NCI-H2029 treated with DMSO at 0.1 percent for 48 hours (cell line): Measurements from ENCODE around the gene IL6R.

ENCODE experiments used
- DNase-seq: peaks from one replicate; lab custom pipeline; 2025; lab: John Stamatoyannopoulos, UW

IL6R gene

DNA sequence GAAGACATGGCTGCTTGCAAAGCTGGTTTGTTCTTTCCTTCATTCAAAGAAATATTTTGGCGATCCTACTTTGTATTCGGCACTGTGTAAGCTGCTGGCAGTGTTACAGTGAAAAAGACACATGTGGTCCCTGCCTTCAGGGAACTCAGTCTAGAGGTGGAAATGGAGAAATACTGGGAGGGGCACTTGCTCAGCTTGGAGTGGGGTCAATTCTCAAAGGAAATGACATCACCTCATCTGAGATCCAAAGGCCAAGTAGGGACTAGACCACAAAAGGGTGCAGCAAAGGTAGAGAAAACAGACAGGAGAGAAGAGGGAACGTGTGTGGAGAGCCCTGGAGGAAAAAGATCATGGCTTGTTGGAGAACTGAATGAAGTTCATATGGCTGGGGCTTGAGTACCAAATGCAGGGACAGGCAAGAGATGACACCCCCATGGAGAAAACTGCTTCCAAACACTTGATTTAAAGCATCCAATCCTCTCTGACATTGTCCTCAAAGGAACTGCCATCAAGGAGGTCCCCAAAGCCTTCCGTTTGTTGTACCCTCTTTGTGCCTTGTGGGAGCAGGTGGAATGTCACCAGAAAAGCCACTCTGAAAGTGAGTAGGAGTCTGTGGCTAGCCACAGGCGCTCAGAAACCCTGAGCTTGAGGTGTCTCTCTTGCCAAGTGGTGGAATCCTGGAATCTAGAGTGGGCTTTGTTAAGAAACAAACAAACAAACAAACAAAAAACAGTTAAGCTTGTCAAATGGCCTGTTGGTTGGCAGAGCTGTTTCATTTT is 48.6 kb downstream of the IL6R start:
- no peak for DNase-seq

DNA sequence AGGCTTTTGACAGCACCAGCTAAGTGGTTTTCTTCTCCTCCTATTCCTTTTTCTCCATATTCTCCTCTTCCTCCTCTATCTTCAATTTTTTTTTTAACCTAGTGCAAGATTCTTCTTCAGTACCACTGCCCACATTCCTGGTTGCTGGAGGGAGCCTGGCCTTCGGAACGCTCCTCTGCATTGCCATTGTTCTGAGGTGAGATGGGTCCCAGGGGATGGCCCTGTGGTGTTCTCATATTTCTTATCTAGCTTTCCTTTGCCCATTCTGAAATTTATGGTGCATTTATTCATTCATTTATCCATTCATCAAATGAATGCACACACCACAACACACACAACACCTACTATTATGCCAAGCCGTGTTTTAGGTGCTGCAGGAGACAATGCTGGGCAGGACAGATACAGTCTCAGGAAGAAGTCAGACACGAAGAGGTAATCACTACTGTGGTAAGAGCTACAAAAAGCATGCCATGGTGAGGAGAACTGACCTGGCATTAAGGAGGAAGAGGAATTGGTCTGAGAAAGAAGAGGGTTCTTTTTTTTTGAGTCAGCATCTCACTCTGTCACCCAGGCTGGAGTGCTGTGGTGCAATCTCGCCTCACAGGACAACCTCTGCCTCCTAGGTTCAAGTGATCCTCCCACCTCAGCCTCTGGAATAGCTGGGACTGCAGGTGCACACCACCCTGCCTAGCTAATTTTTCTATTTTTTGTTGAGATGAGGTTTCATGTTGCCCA is 49.4 kb downstream of the IL6R start:
- no peak for DNase-seq

- no peak for DNase-seq
Observed at GRCh38 chr1:154456631-154457030, 51.5 kb downstream of the IL6R start.

DNA sequence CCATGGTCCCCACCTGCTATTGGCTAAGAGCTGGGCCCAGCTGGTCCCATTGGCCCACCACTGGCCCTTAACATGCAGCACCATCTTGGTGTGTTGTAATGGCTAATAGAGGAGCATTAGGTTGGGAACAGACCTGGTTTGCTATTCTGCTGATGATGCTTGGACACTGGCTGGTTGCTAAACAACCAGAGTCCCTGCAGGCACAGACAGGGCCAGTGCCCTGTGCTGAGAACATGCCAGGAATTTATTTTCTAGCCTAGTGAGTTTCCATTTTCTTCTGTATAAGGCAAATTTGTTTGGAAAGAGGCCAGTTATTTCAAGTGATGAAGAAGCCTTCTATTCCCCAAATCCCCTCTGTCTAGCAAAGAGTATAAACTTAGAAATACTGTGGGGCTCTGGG is 53.9 kb downstream of the IL6R start:
- no peak for DNase-seq

GRCh38 chr1:154460695-154461260 is 55.6 kb downstream of the IL6R start:
- no peak for DNase-seq

- DNase-seq = no peak
Observed at GRCh38 chr1:154463512-154463990, 58.4 kb downstream of the IL6R start.

- DNase-seq = no peak
Observed at GRCh38 chr1:154465621-154466195, 60.6 kb downstream of the IL6R start.

GRCh38 chr1:154466206-154466605 is 61.1 kb downstream of the IL6R start:
- no peak for DNase-seq

- no peak for DNase-seq
Observed at GRCh38 chr1:154466921-154467417, 61.8 kb downstream of the IL6R start.

- no peak for DNase-seq
Observed at GRCh38 chr1:154467434-154468102, 62.4 kb downstream of the IL6R start.

GRCh38 chr1:154468535-154469250 is 63.5 kb downstream of the IL6R start:
- DNase-seq = no peak

- DNase-seq = no peak
Observed at GRCh38 chr1:154469844-154470560, 64.9 kb downstream of the IL6R start.

GRCh38 chr1:154471304-154471703 is 66.2 kb downstream of the IL6R start:
- no peak for DNase-seq

DNA sequence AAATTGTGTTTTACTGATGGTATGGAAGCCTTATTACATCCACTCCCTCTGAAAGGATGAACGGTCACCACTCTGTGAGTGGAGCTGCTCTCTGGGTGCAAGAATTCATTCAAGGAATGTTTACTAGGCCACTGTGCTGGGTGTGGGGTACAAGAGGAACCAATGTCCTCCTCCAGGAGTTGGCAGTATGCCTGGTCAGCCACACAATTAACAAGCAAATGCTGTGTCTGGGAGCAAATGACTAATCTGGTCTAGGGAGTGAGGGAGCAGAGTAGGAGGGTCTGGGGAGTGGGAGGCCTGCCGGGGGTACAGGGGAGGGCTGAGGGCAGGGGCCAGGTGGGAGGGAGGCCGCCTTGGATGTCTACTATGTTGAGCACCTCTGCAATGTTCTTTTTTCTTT is 69.7 kb downstream of the IL6R start:
- no peak for DNase-seq

GRCh38 chr1:154476791-154477190 is 71.6 kb downstream of the IL6R start:
- DNase-seq = no peak

DNA sequence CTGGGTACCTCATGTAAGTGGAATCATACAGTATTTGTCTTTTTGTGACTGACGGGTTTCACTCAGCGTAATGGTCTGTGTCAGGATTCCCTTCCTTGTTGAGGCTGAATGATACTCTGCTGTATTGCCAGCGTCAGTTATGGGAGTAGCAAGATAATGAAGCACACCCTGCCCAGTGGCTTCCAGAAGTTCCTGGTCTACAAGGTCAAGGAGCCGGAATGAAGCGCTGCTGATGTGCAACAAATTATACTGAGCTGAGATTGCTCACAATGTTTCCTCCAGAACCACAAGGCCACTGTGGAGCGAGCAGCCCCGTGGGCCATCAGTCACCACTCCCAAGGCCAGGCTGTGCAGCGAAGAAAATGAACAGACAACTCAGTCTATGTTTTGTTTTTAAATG is 72.9 kb downstream of the IL6R start:
- DNase-seq = no peak

DNA sequence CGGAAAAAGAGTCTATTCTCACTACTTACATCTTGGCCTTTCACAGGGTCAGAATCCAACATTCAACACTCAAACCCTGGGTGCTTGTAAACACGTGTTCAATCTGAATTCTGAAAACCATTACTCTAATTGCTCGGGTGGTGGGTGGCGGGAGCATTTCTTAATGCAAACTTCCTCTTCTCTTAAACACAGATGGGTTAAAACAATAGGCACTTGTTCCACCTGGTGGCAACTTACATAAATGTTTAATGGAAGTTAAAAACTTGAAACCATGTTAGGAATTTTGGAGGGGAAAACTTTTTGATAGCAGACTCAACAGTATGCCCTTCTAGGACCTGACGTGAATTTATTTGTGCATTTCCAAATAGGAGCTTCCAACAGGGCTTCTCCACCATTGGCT is 73.5 kb downstream of the IL6R start:
- DNase-seq = no peak

- DNase-seq = peak; percentile 72
Observed at GRCh38 chr1:154479764-154480421, 74.8 kb downstream of the IL6R start.

- no peak for DNase-seq
Observed at GRCh38 chr1:154481053-154481452, 75.9 kb downstream of the IL6R start.
